Left ventricle myocardium inferior (tissue), 1 donor: ENCODE results near the gene MTX3. TPM values are rescaled to one million over a fixed set of nuclear protein-coding genes. Genes with fewer than 3 reads are reported as not detected.

Source experiments
- DNase-seq: peaks from one replicate; pipeline ENCODE4 v3.0.0-alpha.2; 2020
- H3K27ac ChIP-seq: fragments of 200-600 bp; replicated peaks from 2 replicates; pipeline ENCODE4 v1.8.0; 2021
- H3K27me3 ChIP-seq: fragments of 200-600 bp; 2 replicates; pipeline ENCODE4 v1.8.0; 2021; ENCODE audit warnings: low read depth
- H3K36me3 ChIP-seq: fragments of 200-600 bp; 2 replicates; pipeline ENCODE4 v1.8.0; 2021
- H3K4me1 ChIP-seq: fragments of 200-600 bp; 2 replicates; pipeline ENCODE4 v1.8.0; 2021
- H3K4me3 ChIP-seq: fragments of 200-600 bp; 2 replicates; pipeline ENCODE4 v1.8.0; 2021; ENCODE audit warnings: mild to moderate bottlenecking, moderate library complexity
- H3K9me3 ChIP-seq: fragments of 200-600 bp; replicated peaks from 2 replicates; pipeline ENCODE4 v1.8.0; 2021
- intact Hi-C: fragments of 100-400 bp; cut with micrococcal nuclease; formaldehyde crosslinking; loops from one replicate; pipeline ENCODE4 v1.11.0; 2022
- total RNA-seq: library from RNA; stranded (reverse); fragmentation: NEBNext Ultra II Directional; extraction: Animal tissue kit (Norgen Biotek cat#: 25700); gene quantifications from one replicate; pipeline ENCODE4 v1.2.1, GENCODE V29; 2021
- TF ChIP-seq, protein P1 (sequence below): fragments of 200-600 bp; IDR thresholded peaks from 2 replicates; pipeline ENCODE4 v1.8.0; 2021; ENCODE audit warnings: antibody characterized with exemption, mild to moderate bottlenecking, borderline replicate concordance
- donor health status: DM: no; HTN: yes; CAD: no; lungs with severe emphysema.

MTX3 gene
- total RNA-seq, 1 donor from 2014 or later: 10.4 TPM

DNA sequence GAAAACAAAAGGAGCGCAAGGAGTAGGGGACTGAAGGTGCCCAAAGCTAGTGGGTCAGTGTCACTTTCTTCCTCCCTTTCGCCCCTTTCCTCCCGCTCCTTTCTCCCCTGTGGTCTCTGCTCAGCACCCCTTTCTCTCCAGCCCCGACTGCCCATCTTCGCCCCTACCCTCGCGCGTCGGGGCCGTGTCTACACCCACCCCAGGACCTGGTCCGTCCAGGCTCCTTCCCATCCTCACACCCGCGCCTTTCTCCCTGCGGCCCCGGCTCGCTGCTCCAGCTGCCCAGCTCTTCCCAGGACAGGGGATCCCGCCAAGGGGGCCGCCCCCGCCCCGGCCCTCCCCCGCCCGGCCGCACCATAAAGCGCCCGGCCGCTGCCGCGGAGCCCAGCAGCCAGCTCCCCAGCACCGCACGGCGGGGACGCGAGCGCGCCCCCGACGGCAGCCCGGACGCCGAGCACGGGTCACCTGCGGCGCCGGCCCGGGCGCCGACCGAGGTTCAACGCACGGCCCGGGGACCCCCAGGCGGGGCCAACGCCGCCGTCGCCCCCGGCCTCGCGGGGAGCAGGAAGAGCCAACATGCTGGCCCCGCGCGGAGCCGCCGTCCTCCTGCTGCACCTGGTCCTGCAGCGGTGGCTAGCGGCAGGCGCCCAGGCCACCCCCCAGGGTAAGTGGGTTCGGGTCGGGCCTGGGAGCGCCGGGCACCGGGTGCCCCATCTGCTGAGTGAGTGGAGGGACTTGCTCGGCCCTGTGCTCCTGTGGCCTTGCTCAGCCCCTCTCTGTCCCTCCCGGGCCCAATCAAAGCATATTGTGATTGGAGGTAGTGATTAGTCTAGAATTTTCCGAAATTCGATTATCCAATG, 44.1 kb upstream of the MTX3 start, which contains the start of gene THBS4:
Gene THBS4 (plus strand): TSS at position 387 of the 860 bp plus-strand sequence. CDS start 190 bp downstream, at position 577.
- H3K27me3 ChIP-seq: peaks cover 47% of the 10 kb centered on the region
- TF ChIP-seq, protein P1, sequence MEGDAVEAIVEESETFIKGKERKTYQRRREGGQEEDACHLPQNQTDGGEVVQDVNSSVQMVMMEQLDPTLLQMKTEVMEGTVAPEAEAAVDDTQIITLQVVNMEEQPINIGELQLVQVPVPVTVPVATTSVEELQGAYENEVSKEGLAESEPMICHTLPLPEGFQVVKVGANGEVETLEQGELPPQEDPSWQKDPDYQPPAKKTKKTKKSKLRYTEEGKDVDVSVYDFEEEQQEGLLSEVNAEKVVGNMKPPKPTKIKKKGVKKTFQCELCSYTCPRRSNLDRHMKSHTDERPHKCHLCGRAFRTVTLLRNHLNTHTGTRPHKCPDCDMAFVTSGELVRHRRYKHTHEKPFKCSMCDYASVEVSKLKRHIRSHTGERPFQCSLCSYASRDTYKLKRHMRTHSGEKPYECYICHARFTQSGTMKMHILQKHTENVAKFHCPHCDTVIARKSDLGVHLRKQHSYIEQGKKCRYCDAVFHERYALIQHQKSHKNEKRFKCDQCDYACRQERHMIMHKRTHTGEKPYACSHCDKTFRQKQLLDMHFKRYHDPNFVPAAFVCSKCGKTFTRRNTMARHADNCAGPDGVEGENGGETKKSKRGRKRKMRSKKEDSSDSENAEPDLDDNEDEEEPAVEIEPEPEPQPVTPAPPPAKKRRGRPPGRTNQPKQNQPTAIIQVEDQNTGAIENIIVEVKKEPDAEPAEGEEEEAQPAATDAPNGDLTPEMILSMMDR: no peak
- peak within 1 kb of the TSS; percentile 67 for H3K27ac ChIP-seq
- peaks cover 4% of the 10 kb centered on the region for H3K4me1 ChIP-seq
- H3K9me3 ChIP-seq: no peaks in the 10 kb centered on the region
- peak within 1 kb of the TSS; percentile 65 for H3K4me3 ChIP-seq
- no peaks in the 10 kb centered on the region for H3K36me3 ChIP-seq
- intact Hi-C loops: no loop called here
- peak; percentile 19 for DNase-seq

DNA sequence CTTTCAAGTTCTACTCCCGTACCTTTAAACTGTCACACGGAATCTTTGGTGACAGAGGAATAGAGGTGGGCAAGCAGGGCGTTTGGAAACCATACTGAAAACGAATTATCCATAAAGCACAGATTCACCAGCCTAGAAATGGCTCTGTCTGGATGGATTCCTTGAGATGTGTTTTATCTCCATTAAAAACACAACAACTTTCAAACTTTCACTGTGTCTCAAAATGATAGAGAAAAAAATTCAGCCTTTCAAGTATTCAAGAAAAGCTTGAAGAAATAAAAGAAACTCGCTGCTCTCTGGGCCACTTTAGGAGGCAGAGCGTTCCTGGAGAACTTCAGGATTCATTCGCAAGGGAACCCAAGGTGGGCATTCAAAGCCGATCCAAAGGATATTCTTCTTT, 43.5 kb upstream of the MTX3 start:
- peaks cover 47% of the 10 kb centered on the region for H3K27me3 ChIP-seq

DNA sequence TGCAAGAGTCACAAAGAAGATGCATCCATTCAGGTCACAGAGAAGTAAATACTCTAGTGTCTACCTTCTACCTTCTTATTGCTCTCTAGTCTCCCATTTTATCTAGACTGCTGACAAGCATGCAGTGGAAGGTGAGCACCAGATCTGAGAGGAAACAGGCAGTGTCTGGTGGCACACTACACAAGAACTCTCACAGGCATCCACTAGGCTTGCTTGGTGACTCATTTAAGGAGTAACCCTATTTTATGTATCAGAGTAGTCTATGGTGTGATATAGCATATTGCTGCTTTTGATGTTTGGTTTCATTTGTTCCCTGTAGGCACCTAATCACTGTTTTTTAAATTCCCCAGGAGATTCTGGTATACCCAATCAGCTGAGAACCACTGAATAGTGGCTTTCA, 42.5 kb upstream of the MTX3 start:
- H3K4me1 ChIP-seq: peaks cover 4% of the 10 kb centered on the region
- H3K27ac ChIP-seq: no peak overlapping the region
- H3K4me3 ChIP-seq: no peak overlapping the region
- TF ChIP-seq, protein P1: no peak
- no peaks in the 10 kb centered on the region for H3K36me3 ChIP-seq
- no peaks in the 10 kb centered on the region for H3K9me3 ChIP-seq
- intact Hi-C loops: no loop called here
- peaks cover 47% of the 10 kb centered on the region for H3K27me3 ChIP-seq
- no peak for DNase-seq

More for the DNA sequence above, 43.5 kb upstream of the MTX3 start:
- Histone ChIP-seq H3K36me3 (no peaks in the 10 kb centered on the region), H3K27ac (peak overlapping the region; percentile 67), H3K4me1 (peaks cover 4% of the 10 kb centered on the region), H3K4me3 (peak overlapping the region; percentile 65), H3K9me3 (no peaks in the 10 kb centered on the region)
- intact Hi-C loops: no loop called here
- no peak for DNase-seq
- TF ChIP-seq, protein P1: no peak

DNA sequence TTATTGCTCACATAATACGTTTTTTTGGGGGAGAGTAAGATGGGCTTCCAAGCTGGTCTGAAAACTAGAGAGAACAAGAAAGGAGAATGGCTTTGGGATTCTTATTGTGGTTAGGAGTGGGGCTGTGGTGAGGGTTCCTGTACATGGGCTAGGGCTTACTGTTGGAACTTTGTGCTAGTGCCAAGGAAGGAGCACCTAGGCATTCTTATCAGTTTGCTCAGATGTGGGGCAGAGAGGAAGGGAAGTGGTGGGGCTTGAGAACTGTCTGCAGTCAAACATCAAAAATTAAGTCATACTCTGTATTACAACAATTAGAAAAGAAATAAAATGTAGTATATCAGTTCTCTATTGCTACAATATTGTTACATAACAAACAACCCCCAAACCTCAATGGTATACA, 40.0 kb upstream of the MTX3 start:
- intact Hi-C loops: no loop called here

DNA sequence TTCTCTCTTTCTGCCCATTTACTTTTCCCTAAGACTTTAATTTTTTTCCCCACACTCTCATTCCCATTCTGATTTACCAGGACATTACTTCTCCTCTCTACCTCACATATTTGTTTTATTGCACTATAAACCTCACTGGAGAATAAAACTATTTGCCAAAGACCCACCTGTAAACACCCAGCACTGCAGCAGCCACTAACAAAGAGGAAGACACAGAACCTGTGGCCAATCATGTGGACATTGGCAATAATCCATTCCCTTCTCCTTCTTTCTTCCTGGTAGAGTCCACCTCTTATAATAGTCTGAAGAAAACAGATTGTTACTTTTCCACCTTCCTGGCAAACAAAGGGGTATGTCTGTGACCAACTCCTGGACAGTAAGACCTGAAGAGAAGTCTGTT, 35.8 kb upstream of the MTX3 start:
- Histone ChIP-seq H3K4me3 (no peak overlapping the region), H3K36me3 (no peaks in the 10 kb centered on the region), H3K4me1 (no peaks in the 10 kb centered on the region), H3K27ac (no peak overlapping the region), H3K27me3 (no peaks in the 10 kb centered on the region), H3K9me3 (no peaks in the 10 kb centered on the region)
- intact Hi-C loops: no loop called here
- TF ChIP-seq, protein P1: no peak
- DNase-seq: no peak

More for the DNA sequence above, 40.0 kb upstream of the MTX3 start:
- TF ChIP-seq, protein P1: no peak
- no peak for DNase-seq
- Histone ChIP-seq H3K4me3 (no peak overlapping the region), H3K36me3 (no peaks in the 10 kb centered on the region), H3K9me3 (no peaks in the 10 kb centered on the region), H3K4me1 (peaks cover 4% of the 10 kb centered on the region), H3K27ac (no peak overlapping the region), H3K27me3 (peaks cover 39% of the 10 kb centered on the region)
